ENCODE measurements around the gene KRT77.

DNA sequence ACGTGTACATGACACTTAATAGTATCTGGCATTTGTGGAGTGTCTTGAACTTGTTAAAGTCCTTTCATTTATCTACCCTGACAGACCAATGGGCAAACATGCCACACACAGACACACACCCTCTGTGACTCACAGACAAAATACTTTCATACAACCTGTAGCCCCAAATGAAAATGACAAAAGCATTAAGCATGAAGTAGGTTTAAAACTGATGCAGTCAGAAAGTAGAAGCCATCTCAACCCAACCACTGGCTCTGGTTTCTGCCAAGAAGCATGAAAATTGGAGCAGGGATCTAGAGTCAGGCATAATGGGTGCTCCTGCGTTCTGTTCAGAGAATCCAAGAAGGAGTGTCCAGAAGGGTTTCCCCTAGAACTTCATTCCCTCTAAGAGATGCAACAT, 23.1 kb upstream of the KRT77 start:
- TF ChIP-seq EZH2 (IDR thresholded peaks at IDR 0.05) = no peak
- TF ChIP-seq POLR2AphosphoS5 (IDR thresholded peaks at IDR 0.05; ENCODE audit: borderline replicate concordance, low read depth, low read length) = no peak

All from SK-N-MC (cell line).